HCT116 (cell line): ENCODE results near the gene ARHGAP18. TPM values are rescaled to one million over a fixed set of nuclear protein-coding genes. Genes with fewer than 3 reads are reported as not detected.

ENCODE experiments used
- ATAC-seq: fragments of 200-7000 bp; cut with Tn5 transposase; 2 replicates; pipeline ENCODE4 v1.9.1; 2020; ENCODE audit warnings: mild to moderate bottlenecking, moderate library complexity
- BruUV-seq: library from RNA; stranded (reverse); fragments of 400-500 nt; replicated peaks from 2 replicates; lab custom pipeline; 2021; lab: Mats Ljungman, UMichigan
- CTCF ChIA-PET: fragments of 300-600 bp; sonication (Branson Sonifier 250); formaldehyde crosslinking; loops from one replicate; lab custom pipeline; 2021; ENCODE audit warnings: antibody characterized with exemption; lab: Charles Lee
- POLR2A ChIA-PET: fragments of 300-600, 350-600 bp; sonication (Branson Sonifier 250); formaldehyde crosslinking; loops from one replicate; lab custom pipeline; 2021; ENCODE audit warnings: antibody characterized with exemption; lab: Charles Lee
- RAD21 ChIA-PET, 2 experiments: fragments of 300-600 bp; sonication (Branson Sonifier 250); formaldehyde crosslinking; loops; one replicate each; lab custom pipeline; 2023; ENCODE audit warnings: low total read pairs in 2 of 2; ENCODE audit not compliant: uncharacterized antibody in 2 of 2, unreplicated experiment in 2 of 2, low non-redundant PET in 1 of 2; lab: Charles Lee
- DNase-seq: peaks from one replicate; pipeline ENCODE4 v3.0.0-alpha.2; 2010; ENCODE audit warnings: low read depth, low spot score
- H2AFZ ChIP-seq: fragments of 200-600 bp; shearing (Covaris generic), sonication (generic); 2 replicates; pipeline ENCODE4 v1.6.1; 2017; ENCODE audit warnings: low read depth, mixed run types, mixed read lengths, antibody characterized with exemption, low read length; ENCODE audit not compliant: poor library complexity, severe bottlenecking
- H3K27ac ChIP-seq: 2 replicates; pipeline ENCODE4 v1.5.1; 2012; ENCODE audit warnings: low read depth, low read length
- H3K27me3 ChIP-seq: fragments of 200-600 bp; sonication (generic); 2 replicates; pipeline ENCODE4 v1.6.1; 2016; ENCODE audit warnings: mixed run types, low read length, mixed read lengths; ENCODE audit not compliant: insufficient read depth
- H3K36me3 ChIP-seq, 2 experiments: fragments of 200-500 bp in 1 of 2; fragments of 200-600 bp in 1 of 2; sonication (Bioruptor generic) in 1 of 2; sonication (generic) in 1 of 2; 2 replicates each; pipeline versions ENCODE4 v1.5.1 to v1.6.1; 2014 to 2016; ENCODE audit warnings: low read length in 2 of 2, inconsistent platforms in 1 of 2, mixed read lengths in 1 of 2, mixed run types in 1 of 2; ENCODE audit not compliant: insufficient read depth in 2 of 2, control insufficient read depth in 1 of 2
- H3K4me1 ChIP-seq, 2 experiments: fragments of 200-600 bp in 1 of 2; sonication (generic) in 1 of 2; 2 replicates each; pipeline versions ENCODE4 v1.5.1 to v1.6.1; 2012 to 2017; ENCODE audit warnings: low read length in 2 of 2, inconsistent platforms in 1 of 2, mild to moderate bottlenecking in 1 of 2, mixed read lengths in 1 of 2, mixed run types in 1 of 2, moderate library complexity in 1 of 2; ENCODE audit not compliant: insufficient read depth in 2 of 2, control insufficient read depth in 1 of 2
- H3K4me2 ChIP-seq: fragments of 200-600 bp; sonication (generic); 2 replicates; pipeline ENCODE4 v1.6.1; 2017; ENCODE audit warnings: mixed run types, low read length, mixed read lengths
- H3K4me3 ChIP-seq, 2 experiments: fragments of 200-600 bp in 1 of 2; sonication (generic) in 1 of 2; replicated peaks in 1 of 2; 2 replicates each; pipeline ENCODE4 v1.5.1; 2011 to 2016; ENCODE audit warnings: low read length in 2 of 2, control low read depth in 1 of 2, low read depth in 1 of 2, mild to moderate bottlenecking in 1 of 2, mixed read lengths in 1 of 2, mixed run types in 1 of 2
- H3K79me2 ChIP-seq: fragments of 200-600 bp; sonication (generic); 2 replicates; pipeline ENCODE4 v1.6.1; 2017; ENCODE audit warnings: mild to moderate bottlenecking, mixed run types, low read length, moderate library complexity, mixed read lengths; ENCODE audit not compliant: insufficient read depth
- H3K9ac ChIP-seq: fragments of 200-600 bp; sonication (generic); 2 replicates; pipeline ENCODE4 v1.6.1; 2016; ENCODE audit warnings: low read length, mixed read lengths
- H3K9me2 ChIP-seq: fragments of 200-600 bp; sonication (generic), shearing (Covaris generic); 2 replicates; pipeline ENCODE4 v1.6.1; 2017; ENCODE audit warnings: mixed run types, mild to moderate bottlenecking, moderate library complexity; ENCODE audit not compliant: insufficient read depth
- H3K9me3 ChIP-seq, 2 experiments: fragments of 200-500 bp in 1 of 2; fragments of 200-600 bp in 1 of 2; sonication (Bioruptor generic) in 1 of 2; sonication (generic) in 1 of 2; 2 replicates each; pipeline ENCODE4 v1.6.1; 2014 to 2017; ENCODE audit warnings: low read length in 2 of 2, mixed read lengths in 2 of 2, inconsistent platforms in 1 of 2, low read depth in 1 of 2, mild to moderate bottlenecking in 1 of 2, mixed run types in 1 of 2, moderate library complexity in 1 of 2; ENCODE audit not compliant: control insufficient read depth in 1 of 2, insufficient read depth in 1 of 2
- H4K20me1 ChIP-seq: fragments of 200-600 bp; sonication (generic), shearing (Covaris generic); 2 replicates; pipeline ENCODE4 v1.6.1; 2017; ENCODE audit warnings: mixed run types, mild to moderate bottlenecking, moderate library complexity; ENCODE audit not compliant: insufficient read depth
- ATF3 ChIP-seq: IDR thresholded peaks from 2 replicates; pipeline ENCODE4 v1.6.1; 2012
- CEBPB ChIP-seq: IDR thresholded peaks from 2 replicates; pipeline ENCODE4 v1.6.1; 2012; ENCODE audit warnings: low read depth
- CTCF ChIP-seq, 3 experiments: fragments of 200-600 bp in 1 of 3; sonication (generic) in 1 of 3; IDR thresholded peaks in 2 of 3; conservative IDR thresholded peaks in 1 of 3; 2 replicates each; pipeline ENCODE4 v1.5.1; 2012 to 2017; ENCODE audit warnings: low read depth in 2 of 3, low read length in 2 of 3, antibody characterized with exemption in 1 of 3, borderline replicate concordance in 1 of 3, control low read depth in 1 of 3, mild to moderate bottlenecking in 1 of 3, mixed read lengths in 1 of 3, mixed run types in 1 of 3, moderate library complexity in 1 of 3; ENCODE audit not compliant: insufficient read depth in 1 of 3
- EZH2 ChIP-seq: fragments of 200-600 bp; sonication (generic); IDR thresholded peaks from 2 replicates; pipeline ENCODE4 v1.6.1; 2017; ENCODE audit warnings: antibody characterized with exemption, mixed run types
- FOSL1 ChIP-seq: IDR thresholded peaks from 2 replicates; pipeline ENCODE4 v1.6.1; 2012; ENCODE audit warnings: low read depth
- POLR2AphosphoS5 ChIP-seq: IDR thresholded peaks from 2 replicates; pipeline ENCODE4 v1.6.1; 2011; ENCODE audit warnings: mild to moderate bottlenecking, low read depth, low read length, moderate library complexity
- RAD21 ChIP-seq: IDR thresholded peaks from 2 replicates; pipeline ENCODE4 v1.6.1; 2012; ENCODE audit warnings: low read depth, mild to moderate bottlenecking
- REST ChIP-seq: IDR thresholded peaks from 2 replicates; pipeline ENCODE4 v1.6.1; 2012; ENCODE audit warnings: low read depth
- SIN3A ChIP-seq: IDR thresholded peaks from 2 replicates; pipeline ENCODE4 v1.6.1; 2012; ENCODE audit warnings: low read depth
- SP1 ChIP-seq: IDR thresholded peaks from 2 replicates; pipeline ENCODE4 v1.6.1; 2012; ENCODE audit warnings: low read depth
- SRF ChIP-seq: IDR thresholded peaks from 2 replicates; pipeline ENCODE4 v1.6.1; 2012; ENCODE audit warnings: low read depth
- ZNF274 ChIP-seq: fragments of 200-500 bp; sonication (Bioruptor generic); IDR thresholded peaks from 2 replicates; pipeline ENCODE4 v1.6.1; 2014; ENCODE audit warnings: mild to moderate bottlenecking, low read depth, low read length, inconsistent platforms
- intact Hi-C: fragments of 100-400 bp; cut with micrococcal nuclease; formaldehyde crosslinking; loops from 2 replicates; pipeline ENCODE4 v1.10.0; 2022
- total RNA-seq: library from RNA; stranded (reverse); gene quantifications from one replicate; pipeline ENCODE4 v1.2.1, GENCODE V29; 2021; ENCODE audit not compliant: unreplicated experiment

The ARHGAP18 gene
- total RNA-seq, 1 experiment from 2014 or later, result 70.3 TPM

- TF ChIP-seq SRF (no peak), FOSL1 (no peak), SP1 (no peak), ATF3 (no peak), RAD21 (no peak), EZH2 (no peak)
Measured at GRCh38 chr6:129694036-129694435, 15.9 kb downstream of the ARHGAP18 start (continued).

- Histone ChIP-seq H2AFZ (no peak overlapping the region), H4K20me1 (no peaks in the 10 kb centered on the region), H3K9me3 (no peaks in the 10 kb centered on the region), H3K4me3 (no peak overlapping the region), H3K9ac (no peak overlapping the region; the same call in 1 of the 2 replicates), H3K9me2 (no peaks in the 10 kb centered on the region), H3K27ac (peak overlapping the region; percentile 97), H3K4me1 (peaks cover 92 to 95% of the 10 kb centered on the region in 2 experiments), H3K4me2 (peak overlapping the region; percentile 56; the same call in 1 of the 2 replicates), H3K27me3 (no peaks in the 10 kb centered on the region), H3K79me2 (peaks cover 100% of the 10 kb centered on the region), H3K36me3 (no peaks in the 10 kb centered on the region)
- BruUV-seq, result no TSS peak
- intact Hi-C loops, result no loop called here
- TF ChIP-seq RAD21 (no peak), SIN3A (no peak), ATF3 (no peak), FOSL1 (no peak), POLR2AphosphoS5 (no peak), REST (no peak), EZH2 (no peak), ZNF274 (no peak), CTCF (IDR thresholded peaks at IDR 0.05 in 2 of 3, conservative IDR thresholded peaks at IDR 0.05 in 1 of 3; ENCODE audit: borderline replicate concordance in 1 of 3, insufficient read depth in 1 of 3, low read depth in 2 of 3, low read length in 2 of 3) (no peak), CEBPB (no peak)
- POLR2A ChIA-PET, result no interaction called here
- DNase-seq (no peak), ATAC-seq (no peak)
- CTCF ChIA-PET, result no interaction called here
- RAD21 ChIA-PET, result no interaction called here
Measured at GRCh38 chr6:129692467-129692866, 17.5 kb downstream of the ARHGAP18 start.
